Stimulated activated CD4-positive, alpha-beta T cell treated with anti-CD3 and anti-CD28 coated beads, TNF-alpha, amount 100 ng/mL, for 4 hours (primary cell): ENCODE measurements around the gene PMFBP1.
A peak's percentile ranks its signal among the peaks of the same experiment; 100 is the strongest.

Experiments
- DNase-seq, 3 experiments: peaks; one replicate each; pipeline ENCODE4 v3.0.0-alpha.2; 2020; ENCODE audit warnings: low read depth in 3 of 3

PMFBP1 gene

GRCh38 chr16:72129976-72130656 is 41.8 kb downstream of the PMFBP1 start:
- DNase-seq = no peak

- DNase-seq = no peak
Observed at GRCh38 chr16:72128701-72129100, 43.3 kb downstream of the PMFBP1 start.

- DNase-seq = no peak
Observed at GRCh38 chr16:72126429-72126765, 45.6 kb downstream of the PMFBP1 start.

GRCh38 chr16:72125635-72126428 is 46.1 kb downstream of the PMFBP1 start:
- no peak for DNase-seq

- DNase-seq = peak; percentile 17 to 35 (median 30)
Observed at GRCh38 chr16:72124761-72125634, 47.0 kb downstream of the PMFBP1 start.

GRCh38 chr16:72124148-72124547 is 47.8 kb downstream of the PMFBP1 start:
- no peak for DNase-seq

GRCh38 chr16:72123426-72123825 is 48.5 kb downstream of the PMFBP1 start:
- no peak for DNase-seq

- DNase-seq = no peak
Observed at GRCh38 chr16:72122916-72123315, 49.0 kb downstream of the PMFBP1 start.

GRCh38 chr16:72122308-72122707 is 49.6 kb downstream of the PMFBP1 start:
- DNase-seq = no peak

GRCh38 chr16:72120026-72120425 is 51.9 kb downstream of the PMFBP1 start:
- DNase-seq = no peak

GRCh38 chr16:72113616-72113945 is 58.4 kb downstream of the PMFBP1 start:
- no peak for DNase-seq

- no peak for DNase-seq
Observed at GRCh38 chr16:72112906-72113615, 58.9 kb downstream of the PMFBP1 start.

GRCh38 chr16:72112452-72112792 is 59.5 kb downstream of the PMFBP1 start:
- DNase-seq = no peak

- no peak for DNase-seq
Observed at GRCh38 chr16:72111657-72112451, 60.1 kb downstream of the PMFBP1 start.

- no peak for DNase-seq
Observed at GRCh38 chr16:72110662-72111615, 61.0 kb downstream of the PMFBP1 start.

GRCh38 chr16:72109966-72110530 is 61.9 kb downstream of the PMFBP1 start:
- no peak for DNase-seq

- DNase-seq = no peak
Observed at GRCh38 chr16:72109300-72109699, 62.7 kb downstream of the PMFBP1 start.

GRCh38 chr16:72108353-72109102 is 63.4 kb downstream of the PMFBP1 start:
- DNase-seq = no peak

GRCh38 chr16:72107371-72107770 is 64.6 kb downstream of the PMFBP1 start:
- no peak for DNase-seq
